GM18867 (cell line): Measurements from ENCODE around the gene ATP1A4.
"Not testable (repeated sequence)": the region's sequence is repeated elsewhere in the genome, so short reads cannot be mapped to it uniquely, and the experiment has no call there.

Source experiments
- ATAC-seq: cut with Tn5 transposase; IDR thresholded peaks from one replicate; pipeline ENCODE4 v1.9.1; 2021; ENCODE audit warnings: mild to moderate bottlenecking, moderate library complexity; ENCODE audit not compliant: unreplicated experiment

Gene ATP1A4

DNA sequence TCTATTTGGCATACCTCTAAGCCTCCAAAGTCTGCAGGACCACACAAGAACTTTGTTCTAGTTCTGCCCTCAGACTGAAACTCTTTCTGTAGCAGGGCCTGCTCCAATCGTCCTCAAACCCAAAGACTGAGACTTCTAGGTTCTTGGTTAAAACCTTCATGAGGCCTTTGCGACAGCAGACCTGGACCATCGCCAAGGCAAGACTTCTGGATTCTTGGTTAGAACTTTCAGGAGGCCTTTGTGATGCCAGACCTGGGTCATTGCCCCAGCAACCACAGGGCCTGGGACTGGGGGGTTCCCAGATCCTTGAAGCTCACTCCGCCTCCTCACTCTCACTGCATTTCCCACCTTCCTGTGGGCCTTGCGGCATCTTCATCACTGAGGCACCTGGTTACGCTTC lies at the start of gene ATP1A4:
ATP1A4 (plus strand) TSS at position 301 of the 400 bp plus-strand sequence. CDS start 438 bp downstream, outside the sequence.
- ATAC-seq: no peak

DNA sequence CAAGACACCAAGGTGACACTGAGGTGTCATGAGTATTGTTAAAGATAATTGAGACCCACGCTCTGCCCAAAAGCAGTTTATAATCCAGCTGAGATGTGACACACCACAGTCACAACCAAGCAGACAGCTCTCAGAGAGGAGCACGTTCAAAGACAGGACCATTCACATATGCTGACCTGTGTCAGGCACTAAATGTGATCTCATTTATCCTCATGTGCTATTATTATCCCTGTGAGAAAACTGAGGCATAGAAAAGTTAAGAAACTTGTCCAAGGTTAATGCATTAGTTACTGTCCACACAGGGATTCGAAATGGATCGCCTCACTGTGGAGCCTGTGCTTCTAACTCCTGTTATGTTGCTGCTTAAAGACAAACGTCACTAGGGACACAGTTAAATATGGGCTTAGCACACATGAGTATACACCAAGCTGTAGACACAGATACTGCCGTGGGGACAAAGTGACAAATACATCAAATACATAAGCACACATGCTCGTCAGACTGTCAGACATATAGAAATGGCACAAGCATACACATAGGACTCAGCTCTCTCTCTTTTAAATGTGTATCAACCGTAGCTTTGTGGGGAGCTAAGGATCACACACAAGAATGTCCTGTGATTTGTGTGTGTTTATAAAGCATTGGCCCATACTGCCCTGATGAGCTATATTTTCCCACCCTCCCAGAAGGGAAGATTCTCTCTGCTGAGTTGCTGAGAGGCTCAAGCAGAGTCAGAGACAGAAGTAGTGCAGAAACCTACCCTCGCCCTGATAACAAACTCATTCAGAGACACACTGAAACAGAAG lies 49.5 kb upstream of the ATP1A4 start:
- ATAC-seq: no peak

DNA sequence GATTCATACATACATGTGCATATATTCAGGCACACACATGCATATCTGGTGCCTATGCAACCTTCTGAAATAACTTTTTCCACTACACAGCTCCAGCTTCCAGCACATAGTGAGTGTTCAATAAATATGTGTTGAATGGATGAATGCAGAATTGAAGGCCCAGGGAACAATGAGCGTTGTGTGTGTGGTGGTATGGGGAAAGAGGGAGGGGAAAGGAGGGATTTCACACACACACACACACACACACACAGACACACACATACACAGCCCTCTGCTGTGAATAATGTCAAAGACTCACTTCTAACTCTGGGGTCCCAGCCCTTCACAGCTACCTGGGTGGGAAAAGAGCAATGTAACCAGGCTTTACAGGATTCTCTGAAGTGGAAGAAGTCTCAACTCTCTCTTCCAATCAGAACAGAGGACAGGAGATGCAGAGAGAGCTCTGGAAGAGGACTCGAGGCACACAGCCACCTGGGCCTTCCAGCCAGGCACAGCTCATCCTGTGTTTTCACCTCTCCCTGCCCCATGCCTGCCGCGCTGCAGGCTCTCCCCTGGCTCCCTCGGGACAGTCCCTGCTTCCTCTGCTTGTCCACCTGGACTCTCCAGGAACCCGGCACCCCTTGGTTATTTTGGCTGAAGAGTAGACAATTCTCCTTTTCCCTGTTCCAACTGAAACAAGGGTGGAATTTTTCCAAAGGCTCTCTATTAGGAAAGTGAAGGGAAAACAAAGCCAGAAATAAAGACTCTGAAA lies 47.6 kb upstream of the ATP1A4 start:
- no peak for ATAC-seq

DNA sequence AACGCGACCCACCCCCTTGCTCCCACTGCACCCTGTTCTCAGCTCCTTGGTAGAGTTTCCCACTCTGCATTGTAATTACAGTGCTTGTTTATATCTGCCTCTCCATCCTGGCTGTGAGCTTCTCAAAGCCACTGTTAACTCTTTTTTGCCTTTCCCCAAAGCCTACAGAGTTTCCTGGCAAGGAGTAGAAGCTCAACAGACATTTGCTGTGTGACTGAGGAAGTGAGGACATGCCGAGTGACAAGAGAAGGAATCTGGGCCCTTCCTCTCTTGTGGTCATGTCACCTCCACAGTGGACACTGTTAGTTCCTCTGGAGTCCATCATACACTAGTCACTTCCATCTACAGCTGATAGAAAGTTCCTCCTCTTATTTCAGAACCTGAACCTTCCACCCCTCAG lies 46.9 kb upstream of the ATP1A4 start:
- ATAC-seq: no peak

DNA sequence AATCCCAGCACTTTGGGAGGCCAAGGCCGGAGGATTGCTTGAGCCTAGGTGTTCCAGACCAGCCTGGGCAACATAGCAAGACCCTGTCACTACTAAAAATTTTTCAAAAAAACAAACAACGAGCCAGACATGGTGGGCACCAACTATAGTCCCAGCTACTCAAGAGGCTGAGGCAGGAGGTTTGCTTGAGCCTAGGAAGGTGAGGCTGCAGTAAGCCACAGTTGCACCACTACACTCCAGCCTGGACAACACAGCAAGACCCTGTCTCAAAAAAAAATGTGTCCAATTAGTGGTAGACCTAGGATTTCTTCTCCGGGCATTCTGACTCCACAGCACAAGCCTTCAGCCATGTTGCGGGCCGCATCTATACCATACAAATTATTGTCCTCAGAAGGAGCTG lies 46.2 kb upstream of the ATP1A4 start:
- no peak for ATAC-seq

DNA sequence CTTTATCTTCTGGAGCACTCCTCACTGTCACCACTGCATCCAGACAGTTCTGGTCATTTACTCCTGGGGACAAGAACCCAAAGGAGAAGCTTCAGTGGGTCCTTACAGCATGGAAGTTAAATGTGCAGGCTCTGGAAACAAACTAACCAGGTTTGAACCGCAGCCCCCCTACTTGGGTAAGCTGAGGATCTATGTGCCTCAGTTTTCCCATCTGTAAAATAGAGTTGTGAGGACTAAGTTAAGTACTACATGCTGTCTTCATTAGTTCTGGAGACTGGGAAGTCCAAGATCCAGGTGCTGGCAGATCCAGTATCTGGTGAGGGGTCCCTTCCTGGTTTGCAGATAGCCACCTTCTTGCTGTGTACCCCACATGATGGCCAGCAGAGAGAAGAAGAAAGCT lies 43.9 kb upstream of the ATP1A4 start:
- ATAC-seq: no peak

DNA sequence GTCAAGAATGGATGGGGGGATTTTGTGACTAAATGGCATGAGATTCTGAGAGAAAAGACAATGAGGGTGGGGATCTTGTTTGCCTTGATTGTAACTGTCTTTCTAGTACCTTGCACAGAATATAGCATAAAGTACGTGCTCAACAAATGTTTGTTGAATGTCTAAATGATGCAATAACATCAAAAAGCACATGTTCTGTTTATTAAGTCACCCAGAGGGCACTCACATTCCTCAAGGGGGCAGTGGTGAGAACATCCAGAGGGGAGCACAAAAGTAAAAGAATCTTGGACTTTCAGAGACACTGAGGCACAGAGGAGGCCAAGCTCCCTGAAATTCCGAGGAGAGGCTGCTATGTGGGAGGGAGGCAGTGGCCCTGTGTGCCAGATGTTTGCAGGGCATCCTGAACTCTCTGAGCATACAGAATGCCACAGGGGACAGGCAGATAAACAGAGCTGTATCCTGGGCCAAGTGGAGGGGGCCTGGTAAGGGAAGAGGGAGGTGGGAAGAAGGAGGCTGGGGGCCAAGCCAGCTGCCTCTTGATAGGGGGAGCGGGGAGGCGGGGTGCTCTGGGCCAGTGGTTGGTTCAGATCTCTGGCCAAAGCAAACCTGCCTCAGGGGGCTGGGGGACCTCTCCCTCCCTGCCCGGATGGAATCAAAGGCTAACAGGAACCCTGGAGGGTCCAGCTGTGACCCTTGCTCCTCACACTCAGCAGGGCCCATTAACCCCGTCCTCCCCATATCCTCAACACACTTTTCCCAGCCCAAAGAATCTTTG lies 42.3 kb upstream of the ATP1A4 start:
- no peak for ATAC-seq

DNA sequence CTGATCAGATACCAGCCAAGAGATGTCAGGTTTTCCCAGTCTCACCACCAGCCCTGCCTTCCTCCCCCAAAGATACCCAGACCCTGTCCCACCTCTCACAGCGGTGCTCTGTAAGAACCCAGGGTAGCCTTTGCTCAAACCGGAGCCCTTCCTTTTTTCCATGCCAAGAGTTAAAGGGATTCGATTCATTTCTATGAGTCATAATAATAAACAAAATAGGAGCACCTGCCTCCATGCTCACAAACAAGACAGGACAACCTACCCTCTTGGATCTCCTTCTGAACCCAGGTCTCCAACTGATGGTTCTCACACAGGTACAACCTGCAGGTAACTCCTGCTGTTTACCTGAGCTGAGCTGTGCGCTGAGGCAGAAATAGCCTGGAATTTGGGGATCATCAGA lies 41.7 kb upstream of the ATP1A4 start:
- no peak for ATAC-seq

DNA sequence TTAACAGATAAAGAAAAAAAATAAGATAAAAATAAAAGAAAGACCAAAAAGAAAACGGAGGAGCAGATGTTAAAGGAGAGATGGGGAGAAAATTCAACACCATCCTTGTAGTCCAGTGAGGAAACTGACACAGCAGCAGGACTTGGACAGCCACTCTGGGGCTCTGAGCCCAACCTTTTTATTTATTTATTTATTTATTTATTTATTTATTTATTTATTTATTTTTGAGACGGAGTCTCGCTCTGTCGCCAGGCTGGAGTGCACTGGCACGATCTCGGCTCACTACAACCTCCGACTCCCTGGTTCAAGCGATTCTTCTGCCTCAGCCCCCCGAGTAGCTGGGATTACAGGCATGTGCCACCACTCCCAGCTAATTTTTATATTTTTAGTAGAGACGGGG lies 39.9 kb upstream of the ATP1A4 start:
- ATAC-seq: not testable (repeated sequence)

DNA sequence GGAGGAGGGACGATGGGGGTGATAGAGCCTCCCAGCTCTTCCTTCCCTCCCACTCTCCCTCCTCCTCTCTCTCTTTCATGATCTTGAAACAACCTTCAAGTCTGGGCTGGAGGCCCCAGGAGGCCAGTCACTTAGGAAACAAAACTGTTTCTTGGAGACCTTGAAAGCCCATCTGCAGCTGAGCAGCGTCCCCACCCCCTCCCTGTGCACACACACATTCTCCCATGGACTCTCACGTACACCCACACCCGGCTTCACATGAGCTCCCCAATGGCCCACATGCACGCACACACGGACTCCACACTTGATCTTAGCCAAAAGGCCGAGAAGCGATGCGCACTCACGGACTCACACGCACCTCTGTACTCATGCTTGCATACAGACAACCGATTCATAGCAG lies 39.0 kb upstream of the ATP1A4 start:
- ATAC-seq: no peak

DNA sequence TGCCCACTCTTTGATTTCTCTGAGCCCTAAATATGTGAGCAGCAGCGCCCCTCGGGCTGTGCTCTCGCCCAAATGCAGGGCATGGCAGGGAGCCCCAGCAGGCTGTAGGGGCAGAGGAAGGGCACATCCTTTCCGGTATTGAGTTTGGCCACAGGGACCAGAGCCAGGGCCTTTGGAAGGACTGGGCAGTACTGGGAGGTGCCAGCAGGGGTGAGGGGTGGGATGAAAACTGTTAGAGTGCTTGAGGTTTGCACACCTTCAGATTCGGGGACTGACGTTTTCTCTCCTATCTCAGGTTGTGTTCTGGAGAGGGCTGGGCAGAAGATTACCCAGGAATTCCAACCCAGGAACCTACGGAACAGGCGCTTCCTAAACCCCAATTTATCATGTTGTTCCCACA lies 38.0 kb upstream of the ATP1A4 start:
- ATAC-seq: no peak

DNA sequence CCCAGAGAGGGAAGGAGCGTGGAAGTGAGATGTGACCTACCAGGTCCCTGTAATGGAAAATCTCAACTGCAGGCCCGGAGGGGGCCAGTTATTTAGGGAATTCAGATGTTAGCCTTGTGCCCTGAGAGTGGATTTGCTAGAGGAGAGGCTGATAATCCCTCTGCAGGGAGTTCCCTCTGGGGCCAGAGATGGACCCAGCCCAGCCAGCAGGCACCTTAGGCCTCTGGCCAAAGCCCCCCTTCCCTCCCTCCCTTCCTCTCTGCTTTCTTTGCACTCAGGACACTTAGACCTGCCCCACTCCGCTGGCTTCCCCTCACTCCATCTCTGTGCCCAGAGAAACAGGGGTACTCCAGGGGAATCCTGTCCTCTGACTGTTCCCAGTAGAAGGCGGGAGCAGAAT lies 37.3 kb upstream of the ATP1A4 start:
- no peak for ATAC-seq

DNA sequence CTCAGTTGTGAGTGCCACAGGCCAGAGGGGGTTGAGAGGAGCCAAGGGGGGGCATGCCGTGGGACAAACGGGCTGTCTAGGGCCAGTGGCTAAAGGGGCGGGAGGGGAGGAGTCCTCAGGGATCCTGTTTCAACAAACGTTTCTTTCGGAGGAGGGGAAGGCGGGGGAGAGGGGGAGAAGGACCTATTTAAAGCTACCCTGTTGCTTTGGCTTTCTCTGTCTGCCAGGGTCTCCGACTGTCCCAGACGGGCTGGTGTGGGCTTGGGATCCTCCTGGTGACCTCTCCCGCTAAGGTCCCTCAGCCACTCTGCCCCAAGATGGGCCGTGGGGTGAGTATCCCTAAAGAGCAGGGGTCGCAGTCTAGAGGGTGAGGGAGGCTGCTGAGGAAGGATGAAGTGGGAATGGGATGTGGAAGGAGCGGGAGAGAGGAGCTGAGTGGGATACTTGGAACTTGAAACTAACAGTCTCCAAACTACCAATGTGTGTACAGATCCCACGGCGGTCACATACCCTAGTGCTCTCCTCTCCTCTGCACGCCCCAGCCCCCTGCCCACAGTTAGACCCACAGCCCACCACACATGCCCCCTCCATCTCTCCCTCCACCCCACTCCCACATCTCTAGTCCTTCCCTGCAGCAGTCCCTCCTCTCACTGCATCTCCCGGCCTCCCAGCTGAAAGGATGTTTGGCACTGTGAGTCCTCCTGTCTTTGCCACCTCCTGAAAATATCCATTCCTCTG lies 35.7 kb upstream of the ATP1A4 start, which contains the start of gene ATP1A2:
ATP1A2 (plus strand) TSS at position 215 of the 738 bp plus-strand sequence; CDS start at position 318, 103 bp downstream.
- no peak for ATAC-seq

DNA sequence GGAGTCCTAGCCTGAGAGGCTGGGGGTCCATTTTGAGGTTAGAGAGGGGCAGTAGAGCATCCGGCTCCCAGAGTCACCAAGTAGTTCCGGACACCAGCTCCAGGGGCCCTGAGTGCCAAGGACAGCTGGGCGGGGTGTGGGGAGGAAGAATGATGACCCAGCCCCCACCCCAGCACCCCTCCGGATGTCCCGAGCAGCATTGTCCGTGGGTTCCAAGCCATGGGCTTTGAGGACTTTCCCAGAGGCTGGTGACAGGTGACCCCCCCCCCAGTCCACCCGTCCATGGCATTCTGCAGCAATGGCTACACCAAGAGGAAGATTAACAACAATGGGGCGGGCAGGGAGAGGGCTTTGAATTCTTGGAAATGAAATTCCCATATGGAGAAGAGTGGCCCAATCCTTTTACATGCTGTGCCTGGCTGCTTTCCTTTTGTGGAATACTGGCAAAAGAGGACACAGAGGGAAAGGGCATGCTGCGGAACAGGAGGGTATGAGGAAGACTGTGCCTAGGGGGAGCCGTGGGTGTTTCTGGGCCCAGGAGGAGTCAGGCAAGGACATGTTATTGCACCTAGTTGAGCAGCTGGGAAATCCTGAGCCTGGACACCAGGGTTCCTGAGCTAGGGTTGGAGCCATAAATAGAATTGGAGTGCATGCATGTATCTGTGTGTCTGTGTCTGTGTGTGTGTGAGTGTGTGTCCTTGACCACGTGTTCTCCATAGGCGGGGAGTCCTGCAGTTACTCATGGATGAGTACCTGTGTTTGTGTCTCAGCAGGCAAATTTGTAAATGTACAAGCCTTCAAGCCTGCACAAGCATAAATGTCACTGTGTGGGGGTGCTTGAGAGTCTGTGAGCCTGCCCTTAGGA lies 34.9 kb upstream of the ATP1A4 start:
- no peak for ATAC-seq

DNA sequence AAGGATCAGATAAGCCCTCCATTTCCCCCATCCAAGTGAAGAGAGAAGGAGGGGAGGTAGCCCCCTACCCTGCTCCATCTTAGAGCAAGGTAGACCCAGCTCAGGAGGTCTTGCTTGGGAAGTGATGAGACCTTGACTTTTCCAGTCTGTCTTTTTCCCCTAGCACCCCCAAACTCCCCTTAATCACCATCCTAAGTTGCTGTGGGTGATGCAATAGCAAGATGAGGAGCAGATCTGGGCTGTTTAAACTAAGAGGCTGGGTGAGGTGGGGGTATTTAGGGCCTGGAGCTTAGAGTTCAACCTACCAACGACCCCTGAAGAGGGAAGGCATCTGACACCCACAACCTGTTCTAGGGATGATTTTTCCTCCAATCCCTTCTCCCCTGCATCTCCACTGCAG lies 34.1 kb upstream of the ATP1A4 start:
- no peak for ATAC-seq

DNA sequence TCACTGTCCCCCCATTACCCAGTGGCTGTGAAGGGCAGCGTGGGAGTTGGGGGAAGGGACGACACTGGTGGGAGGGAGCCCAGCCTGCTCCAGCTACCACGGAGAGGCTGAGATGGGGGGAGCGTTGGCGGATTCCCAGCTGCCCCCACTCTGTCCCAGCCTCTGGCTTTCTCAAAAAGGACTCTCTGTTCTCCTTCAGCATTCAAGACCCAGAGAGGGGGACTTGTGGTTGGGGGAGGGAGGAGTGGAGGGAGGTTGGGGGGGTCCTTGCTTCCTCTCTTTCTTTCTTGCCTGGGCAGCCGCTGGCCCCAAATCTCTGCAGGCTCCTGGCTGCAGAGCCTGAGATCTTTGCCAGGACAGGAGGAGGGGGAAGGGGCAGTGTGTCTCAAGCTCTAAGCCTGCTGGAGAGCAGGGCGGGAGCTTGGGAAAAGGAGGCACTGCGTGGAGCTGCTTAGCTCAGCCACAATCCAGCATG lies 33.7 kb upstream of the ATP1A4 start:
- ATAC-seq: no peak

DNA sequence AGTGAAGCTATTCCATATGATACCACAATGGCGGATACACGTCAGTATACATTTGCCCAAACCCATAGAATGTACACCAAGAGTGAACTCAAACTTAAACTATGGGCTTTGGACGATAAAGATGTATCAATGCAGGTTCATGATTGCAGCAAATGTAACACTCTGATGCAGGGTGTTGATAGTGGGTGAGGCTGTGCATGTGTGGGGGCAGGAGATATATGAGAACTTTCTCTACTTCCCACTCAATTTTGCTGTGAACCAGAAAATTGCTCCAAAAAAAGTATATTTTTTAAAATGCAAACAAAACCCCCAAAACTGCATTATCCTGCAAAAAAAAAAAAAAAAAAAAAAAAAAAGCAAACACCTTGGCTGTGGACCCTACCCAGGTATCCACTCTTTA lies 32.5 kb upstream of the ATP1A4 start:
- no peak for ATAC-seq

DNA sequence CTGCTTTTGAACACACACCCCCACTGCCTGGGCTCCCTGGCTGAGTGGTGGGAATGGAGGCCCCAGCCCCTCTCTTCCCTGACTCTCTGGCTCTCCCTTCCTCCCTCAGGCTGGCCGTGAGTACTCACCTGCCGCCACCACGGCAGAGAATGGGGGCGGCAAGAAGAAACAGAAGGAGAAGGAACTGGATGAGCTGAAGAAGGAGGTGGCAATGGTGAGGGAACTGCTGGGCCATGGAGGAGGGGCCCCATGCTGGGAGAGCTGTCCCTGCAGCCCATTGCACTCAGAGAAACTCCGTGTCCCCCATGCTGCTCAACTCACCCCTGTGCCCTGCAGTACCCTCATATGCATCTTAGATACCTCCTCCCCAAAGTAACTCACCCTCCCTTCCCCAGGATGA lies 30.6 kb upstream of the ATP1A4 start:
- ATAC-seq: no peak

DNA sequence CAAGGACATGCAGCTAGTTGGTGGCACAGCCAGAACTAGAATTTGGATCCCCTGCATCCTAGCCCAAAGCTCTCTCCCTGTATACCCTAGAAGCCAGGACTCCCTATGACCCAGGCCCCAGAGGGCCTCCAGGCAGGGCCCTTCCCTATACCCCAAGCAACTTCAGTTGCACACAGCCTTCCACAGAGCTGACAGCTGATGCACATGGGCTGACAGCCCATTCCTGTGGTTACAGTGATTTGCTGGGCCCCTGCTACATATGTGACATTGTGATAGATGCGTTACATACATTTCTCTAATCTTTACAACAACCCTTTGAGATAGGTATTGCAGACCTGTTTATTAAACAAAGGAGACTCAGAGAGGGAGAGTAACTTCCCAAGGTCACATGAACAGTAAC lies 30.0 kb upstream of the ATP1A4 start:
- ATAC-seq: no peak
